HepG2 (cell line): ENCODE data around the gene CNTROB. TPM values are rescaled to one million over a fixed set of nuclear protein-coding genes. Genes with fewer than 3 reads are reported as not detected.

ENCODE experiments used
- ATAC-seq: fragments of 200-7000 bp; cut with Tn5 transposase; 3 replicates; pipeline ENCODE4 v1.9.1; 2020; ENCODE audit warnings: mild to moderate bottlenecking, moderate library complexity
- BruUV-seq: library from RNA; stranded (reverse); fragments of 400-500 nt; replicated peaks from 2 replicates; lab custom pipeline; 2021; lab: Mats Ljungman, UMichigan
- CTCF ChIA-PET: fragments of 300-600 bp; formaldehyde crosslinking; extraction: SDS; loops from one replicate; lab custom pipeline; 2021; ENCODE audit warnings: low total read pairs, inconsistent platforms, low intra/inter-chr PET ratio; lab: Yijun Ruan, JAX
- POLR2A ChIA-PET: fragments of 350-600 bp; sonication (Branson Sonifier 250); formaldehyde crosslinking; loops from one replicate; lab custom pipeline; 2020; ENCODE audit warnings: antibody characterized with exemption, inconsistent platforms; lab: Yijun Ruan, JAX
- DNase-seq: peaks from one replicate; pipeline ENCODE4 v3.0.0-alpha.2; 2015; ENCODE audit warnings: low spot score
- FAIRE-seq: peaks from 3 replicates; lab custom pipeline; 2011; peaks lifted over from hg19 to GRCh38; lab: Jason Lieb, UNC
- H2AFZ ChIP-seq: one replicate; pipeline ENCODE4 v1.6.1; 2011; ENCODE audit warnings: low read length, inconsistent platforms
- H3K27ac ChIP-seq: fragments of 300-600 bp; 3 replicates; pipeline ENCODE4 v1.8.0; 2011; ENCODE audit warnings: mixed run types, mild to moderate bottlenecking, mixed read lengths, low read length, inconsistent platforms; ENCODE audit not compliant: insufficient read depth; ENCODE audit errors: extremely low read length
- H3K27me3 ChIP-seq, 2 experiments: fragments of 200-600 bp in 1 of 2; 2 replicates in 1 of 2; 3 replicates in 1 of 2; pipeline versions ENCODE4 v1.6.0 to v1.8.0; 2011; ENCODE audit warnings: low read length in 2 of 2, mild to moderate bottlenecking in 2 of 2, moderate library complexity in 2 of 2, inconsistent platforms in 1 of 2; ENCODE audit not compliant: insufficient read depth in 2 of 2, control insufficient read depth in 1 of 2
- H3K36me3 ChIP-seq, 2 experiments: fragments of 200-600 bp in 1 of 2; replicated peaks in 1 of 2; 2 replicates in 1 of 2; 3 replicates in 1 of 2; pipeline versions ENCODE4 v1.5.1 to v1.8.0; 2011; ENCODE audit warnings: low read length in 2 of 2, inconsistent platforms in 1 of 2; ENCODE audit not compliant: insufficient read depth in 2 of 2, control insufficient read depth in 1 of 2
- H3K4me1 ChIP-seq: 2 replicates; pipeline ENCODE4 v1.5.1; 2012; ENCODE audit warnings: low read length, inconsistent platforms; ENCODE audit not compliant: insufficient read depth
- H3K4me2 ChIP-seq: 2 replicates; pipeline ENCODE4 v1.6.0; 2011; ENCODE audit warnings: low read depth, low read length, inconsistent platforms
- H3K4me3 ChIP-seq, 3 experiments: fragments of 200-600 bp in 1 of 3; sonication (generic), shearing (Covaris generic) in 1 of 3; replicated peaks in 1 of 3; 2 replicates each; pipeline ENCODE4 v1.5.1; 2011 to 2016; ENCODE audit warnings: low read length in 3 of 3, inconsistent platforms in 2 of 3, low read depth in 2 of 3, mild to moderate bottlenecking in 2 of 3, control low read depth in 1 of 3, mixed read lengths in 1 of 3; ENCODE audit not compliant: insufficient read depth in 1 of 3
- H3K79me2 ChIP-seq: one replicate; pipeline ENCODE4 v1.6.1; 2011; ENCODE audit warnings: low read length, inconsistent platforms; ENCODE audit not compliant: insufficient read depth
- H3K9ac ChIP-seq: 2 replicates; pipeline ENCODE4 v1.6.0; 2011; ENCODE audit warnings: mild to moderate bottlenecking, low read depth, low read length, inconsistent platforms; ENCODE audit not compliant: insufficient read depth
- H3K9me3 ChIP-seq: 2 replicates; pipeline ENCODE4 v1.5.1; 2012; ENCODE audit warnings: mild to moderate bottlenecking, low read length
- H4K20me1 ChIP-seq: 2 replicates; pipeline ENCODE4 v1.6.0; 2011; ENCODE audit warnings: inconsistent platforms, mild to moderate bottlenecking, low read length, moderate library complexity; ENCODE audit not compliant: insufficient read depth
- DZIP1 ChIP-seq: sonication (generic); formaldehyde crosslinking; IDR thresholded peaks from 2 replicates; pipeline ENCODE4 v1.5.0; 2020; ENCODE audit warnings: mild to moderate bottlenecking, missing genetic modification reagents
- HMG20A ChIP-seq: IDR thresholded peaks from 2 replicates; pipeline ENCODE4 v1.6.1; 2016; ENCODE audit warnings: borderline replicate concordance
- HNRNPUL1 ChIP-seq: fragments of 200-400 bp; formaldehyde crosslinking; IDR thresholded peaks from 2 replicates; pipeline ENCODE4 v1.6.1; 2017; ENCODE audit warnings: low read depth, mild to moderate bottlenecking, low read length, moderate library complexity
- SPEN ChIP-seq: sonication (generic); formaldehyde crosslinking; IDR thresholded peaks from 2 replicates; pipeline ENCODE4 v1.5.1; 2020; ENCODE audit warnings: low read depth, mild to moderate bottlenecking, missing genetic modification reagents
- SSRP1 ChIP-seq: IDR thresholded peaks from 2 replicates; pipeline ENCODE4 v1.6.1; 2016; ENCODE audit warnings: control low read depth
- TGIF2 ChIP-seq: IDR thresholded peaks from 2 replicates; pipeline ENCODE4 v1.6.1; 2016; ENCODE audit warnings: control low read depth, missing compliant biosample characterization
- ZNF331 ChIP-seq: sonication (generic); formaldehyde crosslinking; IDR thresholded peaks from 2 replicates; pipeline ENCODE4 v1.4.0; 2020; ENCODE audit warnings: missing genetic modification reagents
- ZNF564 ChIP-seq: sonication (generic); formaldehyde crosslinking; IDR thresholded peaks from 2 replicates; pipeline ENCODE4 v1.8.1; 2023; ENCODE audit warnings: mild to moderate bottlenecking, missing genetic modification reagents
- WGBS: methylation state at CpG from one replicate; pipeline ENCODE4 v1.1.6; 2017; ENCODE audit warnings: low lambda C conversion rate; 5-methylcytosine and 5-hydroxymethylcytosine counted together
- in situ Hi-C: cut with HindIII; loops from 2 replicates; pipeline ENCODE4 v1.10.0; 2017; ENCODE audit warnings: low pct_unique_long_range_greater_than_20kb; ENCODE audit not compliant: extremely low pct_ligation_motif_present
- intact Hi-C: fragments of 100-400 bp; cut with micrococcal nuclease; formaldehyde crosslinking; loops from one replicate; pipeline ENCODE4 v1.10.0; 2022; ENCODE audit not compliant: unreplicated experiment
- polyA plus RNA-seq, 8 experiments: library from polyadenylated mRNA; depleted of rRNA in 3 of 8; stranded (reverse) in 7 of 8; unstranded in 1 of 8; fragments of >200 nt; fragmentation: Illumina TruSeq in 4 of 8; extraction: Trizol in 4 of 8; gene quantifications; 2 replicates each; pipeline versions ENCODE4 v1.2.1 to v1.2.3, GENCODE V29; 2011 to 2016; ENCODE audit warnings: low read depth in 4 of 8, missing spikeins in 1 of 8, mixed read lengths in 1 of 8; ENCODE audit not compliant: insufficient read depth in 1 of 8
- total RNA-seq, 5 experiments: library from RNA; depleted of rRNA; stranded (reverse); fragments of >200 nt; fragmentation: Illumina TruSeq; extraction: Trizol; gene quantifications; 2 replicates each; pipeline ENCODE4 v1.2.3, GENCODE V29; 2016; ENCODE audit warnings: low read depth in 1 of 5
- TF ChIP-seq, protein P1 (sequence below): sonication (generic); formaldehyde crosslinking; IDR thresholded peaks from 2 replicates; pipeline ENCODE4 v1.5.1; 2020; ENCODE audit warnings: mild to moderate bottlenecking, missing genetic modification reagents, borderline replicate concordance
- TF ChIP-seq, protein P2 (sequence below): sonication (generic); formaldehyde crosslinking; conservative IDR thresholded peaks from 2 replicates; pipeline ENCODE4 v1.4.0; 2020; ENCODE audit warnings: missing genetic modification reagents

CNTROB gene
- total and polyA plus RNA-seq, 2 of the 13 experiments (the other 11 are each of a cell fraction or from before 2014, with no cell fraction given) = 21.2 to 24.1 TPM

DNA sequence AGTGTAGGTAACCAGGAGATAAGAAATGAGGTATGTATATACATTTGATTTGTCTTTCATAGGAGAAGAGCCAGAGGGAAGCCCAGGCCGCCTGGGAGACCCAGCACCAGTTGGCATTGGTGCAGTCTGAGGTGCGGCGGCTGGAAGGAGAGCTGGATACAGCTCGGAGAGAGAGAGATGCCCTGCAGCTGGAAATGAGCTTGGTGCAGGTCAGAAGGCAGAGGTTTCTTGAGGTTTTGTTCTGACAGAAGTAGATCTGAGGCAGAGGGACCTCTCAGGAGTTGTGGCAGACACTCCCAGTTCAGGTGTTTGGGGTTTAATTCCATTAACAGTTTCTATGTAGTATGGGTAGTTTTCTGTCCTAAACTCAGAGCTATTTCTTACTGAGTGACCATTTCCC lies 8.0 kb downstream of the CNTROB start:
- H4K20me1 ChIP-seq = no peaks in the 10 kb centered on the region
- DNase-seq (no peak), FAIRE-seq (no peak), ATAC-seq (no peak)
- no peak overlapping the region for H3K9ac ChIP-seq
- intact Hi-C loops = no loop called here
- whole genome bisulfite sequencing = 96% methylated on average over 4 of the region's 4 CpGs
- ChIA-PET CTCF (no interaction called here), POLR2A (interaction anchor here (1.0 kb wide), 1 partner anchor 8 kb away, joined by 4 read pairs; the partner anchor contains the start of genes CNTROB and TRAPPC1)
- H3K27ac ChIP-seq = no peak overlapping the region
- TF ChIP-seq HMG20A = no peak
- TF ChIP-seq SSRP1 = no peak
- no peak for TF ChIP-seq DZIP1 (CRISPR knock-in tag)
- no peak for TF ChIP-seq SPEN (CRISPR knock-in tag)
- TF ChIP-seq HNRNPUL1 = no peak
- no TSS peak for BruUV-seq
- no peaks in the 10 kb centered on the region for H3K4me1 ChIP-seq
- H3K79me2 ChIP-seq = no peaks in the 10 kb centered on the region
- in situ Hi-C loops = no loop called here
- no peaks in the 10 kb centered on the region for H3K9me3 ChIP-seq
- H3K36me3 ChIP-seq = peaks cover 21 to 61% of the 10 kb centered on the region in 2 experiments
- H3K4me3 ChIP-seq = no peak overlapping the region
- H3K27me3 ChIP-seq = no peaks in the 10 kb centered on the region
- H2AFZ ChIP-seq = no peak overlapping the region
- no peak overlapping the region for H3K4me2 ChIP-seq

DNA sequence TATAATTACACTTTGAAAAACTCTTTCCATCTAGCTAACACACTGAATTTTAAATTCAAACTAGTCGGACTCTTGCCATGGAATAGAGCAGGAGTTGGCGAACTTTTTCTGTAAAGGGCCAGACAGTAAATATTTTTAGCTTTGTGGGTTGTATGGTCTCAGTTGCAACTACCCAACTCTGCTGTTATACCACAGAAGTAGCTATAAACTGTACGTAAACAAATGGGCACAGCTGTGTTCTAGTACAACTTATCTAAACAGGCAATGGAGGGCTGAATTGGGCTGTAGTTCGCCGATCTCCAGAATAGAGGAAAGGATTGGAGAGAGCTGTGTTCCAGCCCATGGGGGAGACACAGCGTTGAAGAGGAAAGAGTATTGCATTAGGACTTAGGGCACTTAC lies 8.7 kb downstream of the CNTROB start:
- Histone ChIP-seq H3K9ac (no peak overlapping the region), H3K9me3 (no peaks in the 10 kb centered on the region), H3K79me2 (no peaks in the 10 kb centered on the region), H3K4me1 (no peaks in the 10 kb centered on the region), H3K4me2 (no peak overlapping the region), H3K4me3 (no peak overlapping the region), H3K36me3 (peaks cover 21 to 61% of the 10 kb centered on the region in 2 experiments), H3K27ac (no peak overlapping the region), H3K27me3 (no peaks in the 10 kb centered on the region), H2AFZ (no peak overlapping the region), H4K20me1 (no peaks in the 10 kb centered on the region)
- CTCF ChIA-PET = no interaction called here
- 96% methylated on average over 6 of the region's 6 CpGs for WGBS
- POLR2A ChIA-PET = interaction anchor here (1.0 kb wide), 1 partner anchor 9 kb away, joined by 4 read pairs; the partner anchor contains the start of genes CNTROB and TRAPPC1
- no TSS peak for BruUV-seq
- DNase-seq (no peak), FAIRE-seq (no peak), ATAC-seq (no peak)
- intact Hi-C loops (no loop called here), in situ Hi-C loops (no loop called here)
- TF ChIP-seq ZNF331 (CRISPR knock-in tag) (no peak), ZNF564 (no peak), TGIF2 (CRISPR knock-in tag) (no peak)
- TF ChIP-seq, protein P1, sequence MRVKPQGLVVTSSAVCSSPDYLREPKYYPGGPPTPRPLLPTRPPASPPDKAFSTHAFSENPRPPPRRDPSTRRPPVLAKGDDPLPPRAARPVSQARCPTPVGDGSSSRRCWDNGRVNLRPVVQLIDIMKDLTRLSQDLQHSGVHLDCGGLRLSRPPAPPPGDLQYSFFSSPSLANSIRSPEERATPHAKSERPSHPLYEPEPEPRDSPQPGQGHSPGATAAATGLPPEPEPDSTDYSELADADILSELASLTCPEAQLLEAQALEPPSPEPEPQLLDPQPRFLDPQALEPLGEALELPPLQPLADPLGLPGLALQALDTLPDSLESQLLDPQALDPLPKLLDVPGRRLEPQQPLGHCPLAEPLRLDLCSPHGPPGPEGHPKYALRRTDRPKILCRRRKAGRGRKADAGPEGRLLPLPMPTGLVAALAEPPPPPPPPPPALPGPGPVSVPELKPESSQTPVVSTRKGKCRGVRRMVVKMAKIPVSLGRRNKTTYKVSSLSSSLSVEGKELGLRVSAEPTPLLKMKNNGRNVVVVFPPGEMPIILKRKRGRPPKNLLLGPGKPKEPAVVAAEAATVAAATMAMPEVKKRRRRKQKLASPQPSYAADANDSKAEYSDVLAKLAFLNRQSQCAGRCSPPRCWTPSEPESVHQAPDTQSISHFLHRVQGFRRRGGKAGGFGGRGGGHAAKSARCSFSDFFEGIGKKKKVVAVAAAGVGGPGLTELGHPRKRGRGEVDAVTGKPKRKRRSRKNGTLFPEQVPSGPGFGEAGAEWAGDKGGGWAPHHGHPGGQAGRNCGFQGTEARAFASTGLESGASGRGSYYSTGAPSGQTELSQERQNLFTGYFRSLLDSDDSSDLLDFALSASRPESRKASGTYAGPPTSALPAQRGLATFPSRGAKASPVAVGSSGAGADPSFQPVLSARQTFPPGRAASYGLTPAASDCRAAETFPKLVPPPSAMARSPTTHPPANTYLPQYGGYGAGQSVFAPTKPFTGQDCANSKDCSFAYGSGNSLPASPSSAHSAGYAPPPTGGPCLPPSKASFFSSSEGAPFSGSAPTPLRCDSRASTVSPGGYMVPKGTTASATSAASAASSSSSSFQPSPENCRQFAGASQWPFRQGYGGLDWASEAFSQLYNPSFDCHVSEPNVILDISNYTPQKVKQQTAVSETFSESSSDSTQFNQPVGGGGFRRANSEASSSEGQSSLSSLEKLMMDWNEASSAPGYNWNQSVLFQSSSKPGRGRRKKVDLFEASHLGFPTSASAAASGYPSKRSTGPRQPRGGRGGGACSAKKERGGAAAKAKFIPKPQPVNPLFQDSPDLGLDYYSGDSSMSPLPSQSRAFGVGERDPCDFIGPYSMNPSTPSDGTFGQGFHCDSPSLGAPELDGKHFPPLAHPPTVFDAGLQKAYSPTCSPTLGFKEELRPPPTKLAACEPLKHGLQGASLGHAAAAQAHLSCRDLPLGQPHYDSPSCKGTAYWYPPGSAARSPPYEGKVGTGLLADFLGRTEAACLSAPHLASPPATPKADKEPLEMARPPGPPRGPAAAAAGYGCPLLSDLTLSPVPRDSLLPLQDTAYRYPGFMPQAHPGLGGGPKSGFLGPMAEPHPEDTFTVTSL = no peak
- TF ChIP-seq, protein P2, sequence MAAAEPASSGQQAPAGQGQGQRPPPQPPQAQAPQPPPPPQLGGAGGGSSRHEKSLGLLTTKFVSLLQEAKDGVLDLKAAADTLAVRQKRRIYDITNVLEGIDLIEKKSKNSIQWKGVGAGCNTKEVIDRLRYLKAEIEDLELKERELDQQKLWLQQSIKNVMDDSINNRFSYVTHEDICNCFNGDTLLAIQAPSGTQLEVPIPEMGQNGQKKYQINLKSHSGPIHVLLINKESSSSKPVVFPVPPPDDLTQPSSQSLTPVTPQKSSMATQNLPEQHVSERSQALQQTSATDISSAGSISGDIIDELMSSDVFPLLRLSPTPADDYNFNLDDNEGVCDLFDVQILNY (CRISPR knock-in tag) = no peak
